ENCODE data around the gene TRIM72. TPM values are rescaled to one million over a fixed set of nuclear protein-coding genes. Genes with fewer than 3 reads are reported as not detected.
"Not testable (repeated sequence)": the region's sequence is repeated elsewhere in the genome, so short reads cannot be mapped to it uniquely, and the experiment has no call there.

The TRIM72 gene, protein sequence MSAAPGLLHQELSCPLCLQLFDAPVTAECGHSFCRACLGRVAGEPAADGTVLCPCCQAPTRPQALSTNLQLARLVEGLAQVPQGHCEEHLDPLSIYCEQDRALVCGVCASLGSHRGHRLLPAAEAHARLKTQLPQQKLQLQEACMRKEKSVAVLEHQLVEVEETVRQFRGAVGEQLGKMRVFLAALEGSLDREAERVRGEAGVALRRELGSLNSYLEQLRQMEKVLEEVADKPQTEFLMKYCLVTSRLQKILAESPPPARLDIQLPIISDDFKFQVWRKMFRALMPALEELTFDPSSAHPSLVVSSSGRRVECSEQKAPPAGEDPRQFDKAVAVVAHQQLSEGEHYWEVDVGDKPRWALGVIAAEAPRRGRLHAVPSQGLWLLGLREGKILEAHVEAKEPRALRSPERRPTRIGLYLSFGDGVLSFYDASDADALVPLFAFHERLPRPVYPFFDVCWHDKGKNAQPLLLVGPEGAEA
- not detected for total RNA-seq

DNA sequence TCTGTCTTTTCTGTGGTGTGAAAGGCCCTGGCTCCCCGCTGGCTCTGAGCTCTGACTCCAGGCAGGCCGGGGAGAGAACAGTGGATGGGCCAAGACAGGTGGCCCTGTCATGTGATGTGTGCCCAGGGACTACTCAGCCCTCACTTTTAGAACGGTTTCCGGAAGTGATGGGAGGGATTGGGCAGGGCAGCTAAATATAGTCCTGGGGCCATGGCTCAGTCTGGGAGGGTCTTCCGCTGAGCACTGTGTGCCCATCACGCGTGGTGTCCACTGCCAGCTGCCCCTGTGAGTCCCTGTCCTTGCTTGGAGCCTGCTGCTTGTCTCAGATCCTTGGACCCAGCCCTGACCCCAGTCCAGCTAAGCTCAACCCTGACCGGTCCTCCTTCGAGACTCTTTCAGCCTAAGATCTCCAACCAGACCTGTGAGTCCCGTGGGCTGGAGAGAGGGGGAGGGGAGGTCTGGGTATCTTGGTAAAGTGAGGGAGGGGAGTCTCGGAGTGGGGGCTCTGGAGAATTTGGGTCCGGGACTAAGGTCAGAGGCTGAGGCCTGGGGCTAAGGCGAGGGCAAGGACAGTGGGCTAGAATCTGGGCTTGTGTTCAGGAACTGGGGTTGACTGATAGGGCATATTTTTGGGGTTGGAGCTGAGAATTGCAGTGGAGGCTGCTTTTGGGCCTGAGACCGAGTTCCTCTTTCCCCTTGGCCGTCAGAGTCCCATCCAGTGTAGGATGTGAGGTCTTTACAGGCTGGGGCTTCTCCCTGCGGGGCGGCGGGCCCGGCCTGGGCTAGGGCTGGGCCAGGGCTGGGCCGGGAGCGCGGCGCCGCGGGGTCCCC lies at the start of gene TRIM72:
TRIM72 (plus strand) TSS at position 243 of the 831 bp plus-strand sequence. CDS start 620 bp downstream, outside the sequence.
- no peaks in the 10 kb centered on the region for H3K36me3 ChIP-seq
- H3K27me3 ChIP-seq: peaks cover 0 to 21% of the 10 kb centered on the region in 2 donors
- no peak for DNase-seq
- H3K27ac ChIP-seq: peak within 1 kb of the TSS in 1 of 4 donors; percentile 55
- H3K9me3 ChIP-seq: no peaks in the 10 kb centered on the region
- peak within 1 kb of the TSS; percentile 23 to 52 (median 44) for H3K4me3 ChIP-seq
- TF ChIP-seq POLR2A (IDR thresholded peaks at IDR 0.05): no peak
- TF ChIP-seq, protein P1, sequence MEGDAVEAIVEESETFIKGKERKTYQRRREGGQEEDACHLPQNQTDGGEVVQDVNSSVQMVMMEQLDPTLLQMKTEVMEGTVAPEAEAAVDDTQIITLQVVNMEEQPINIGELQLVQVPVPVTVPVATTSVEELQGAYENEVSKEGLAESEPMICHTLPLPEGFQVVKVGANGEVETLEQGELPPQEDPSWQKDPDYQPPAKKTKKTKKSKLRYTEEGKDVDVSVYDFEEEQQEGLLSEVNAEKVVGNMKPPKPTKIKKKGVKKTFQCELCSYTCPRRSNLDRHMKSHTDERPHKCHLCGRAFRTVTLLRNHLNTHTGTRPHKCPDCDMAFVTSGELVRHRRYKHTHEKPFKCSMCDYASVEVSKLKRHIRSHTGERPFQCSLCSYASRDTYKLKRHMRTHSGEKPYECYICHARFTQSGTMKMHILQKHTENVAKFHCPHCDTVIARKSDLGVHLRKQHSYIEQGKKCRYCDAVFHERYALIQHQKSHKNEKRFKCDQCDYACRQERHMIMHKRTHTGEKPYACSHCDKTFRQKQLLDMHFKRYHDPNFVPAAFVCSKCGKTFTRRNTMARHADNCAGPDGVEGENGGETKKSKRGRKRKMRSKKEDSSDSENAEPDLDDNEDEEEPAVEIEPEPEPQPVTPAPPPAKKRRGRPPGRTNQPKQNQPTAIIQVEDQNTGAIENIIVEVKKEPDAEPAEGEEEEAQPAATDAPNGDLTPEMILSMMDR (IDR thresholded peaks at IDR 0.05): no peak
- peaks cover 0 to 27% (median 22%) of the 10 kb centered on the region in 4 donors for H3K4me1 ChIP-seq

DNA sequence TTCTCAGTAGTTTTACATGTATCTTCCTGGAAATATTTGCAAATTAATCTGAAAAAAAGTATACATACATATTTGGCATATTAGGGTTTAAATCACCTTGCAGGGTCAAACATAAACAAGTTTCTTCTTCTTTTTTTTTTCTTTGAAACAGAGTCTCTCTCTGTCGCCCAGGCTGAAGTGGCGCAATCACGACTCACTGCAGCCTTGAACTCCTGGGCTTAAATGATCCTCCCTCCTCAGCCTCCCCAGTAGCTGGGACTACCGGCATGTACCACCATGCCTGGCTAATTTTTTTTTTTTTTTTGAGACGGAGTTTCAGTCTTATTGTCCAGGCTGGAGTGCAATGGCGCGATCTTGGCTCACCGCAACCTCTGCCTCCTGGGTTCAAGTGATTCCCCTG lies 46.6 kb upstream of the TRIM72 start:
- DNase-seq: no peak

DNA sequence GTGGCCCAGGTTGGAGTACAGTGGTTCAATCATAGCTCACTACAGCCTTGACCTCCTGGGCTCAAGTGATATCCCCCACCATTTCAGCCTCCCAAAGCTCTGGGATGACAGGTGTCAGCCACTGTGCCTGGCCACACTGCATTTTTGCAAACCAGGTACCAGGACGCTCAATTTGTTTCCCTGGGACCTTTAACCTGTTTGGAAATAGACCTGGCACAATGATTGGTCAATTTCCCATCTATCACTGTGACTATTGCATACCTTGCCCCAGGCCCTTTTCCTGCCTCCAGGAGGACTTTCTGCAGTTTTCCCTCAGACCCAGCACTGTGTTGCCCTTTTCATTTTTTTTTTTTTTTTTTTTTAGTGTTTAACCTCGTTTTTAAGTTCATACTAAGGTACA lies 45.1 kb upstream of the TRIM72 start:
- no peaks in the 10 kb centered on the region for H3K4me1 ChIP-seq
- no peaks in the 10 kb centered on the region for H3K36me3 ChIP-seq
- TF ChIP-seq POLR2A (IDR thresholded peaks at IDR 0.05): no peak
- TF ChIP-seq, protein P1 (IDR thresholded peaks at IDR 0.05): no peak
- DNase-seq: no peak
- H3K9me3 ChIP-seq: no peaks in the 10 kb centered on the region
- H3K27me3 ChIP-seq: no peaks in the 10 kb centered on the region
- no peak overlapping the region for H3K27ac ChIP-seq
- H3K4me3 ChIP-seq: no peak overlapping the region

More for the DNA sequence above, 46.6 kb upstream of the TRIM72 start:
- TF ChIP-seq, protein P1 (IDR thresholded peaks at IDR 0.05): no peak
- TF ChIP-seq POLR2A (IDR thresholded peaks at IDR 0.05): no peak
- Histone ChIP-seq H3K9me3 (no peaks in the 10 kb centered on the region), H3K36me3 (no peaks in the 10 kb centered on the region), H3K27ac (no peak overlapping the region), H3K4me3 (no peak overlapping the region), H3K27me3 (no peaks in the 10 kb centered on the region), H3K4me1 (no peaks in the 10 kb centered on the region)

DNA sequence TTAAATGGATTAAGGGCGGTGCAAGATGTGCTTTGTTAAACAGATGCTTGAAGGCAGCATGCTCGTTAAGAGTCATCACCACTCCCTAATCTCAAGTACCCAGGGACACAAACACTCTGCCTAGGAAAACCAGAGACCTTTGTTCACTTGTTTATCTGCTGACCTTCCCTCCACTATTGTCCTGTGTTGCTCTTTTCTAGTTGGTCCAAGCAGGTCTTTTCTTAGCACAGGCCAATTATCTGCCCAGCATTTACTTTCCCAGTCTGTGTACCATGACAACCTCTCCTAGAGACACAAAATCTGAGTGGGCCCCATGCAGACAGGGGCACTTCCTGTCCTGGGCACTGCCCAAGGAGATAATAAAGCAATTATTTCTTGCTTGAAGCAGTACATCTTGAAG lies 43.9 kb upstream of the TRIM72 start:
- H3K27me3 ChIP-seq, H3K4me3 ChIP-seq, H3K4me1 ChIP-seq, H3K36me3 ChIP-seq, H3K9me3 ChIP-seq, DNase-seq: not testable (repeated sequence)
- H3K27ac ChIP-seq: peak overlapping the region in 1 of 4 donors; percentile 50

DNA sequence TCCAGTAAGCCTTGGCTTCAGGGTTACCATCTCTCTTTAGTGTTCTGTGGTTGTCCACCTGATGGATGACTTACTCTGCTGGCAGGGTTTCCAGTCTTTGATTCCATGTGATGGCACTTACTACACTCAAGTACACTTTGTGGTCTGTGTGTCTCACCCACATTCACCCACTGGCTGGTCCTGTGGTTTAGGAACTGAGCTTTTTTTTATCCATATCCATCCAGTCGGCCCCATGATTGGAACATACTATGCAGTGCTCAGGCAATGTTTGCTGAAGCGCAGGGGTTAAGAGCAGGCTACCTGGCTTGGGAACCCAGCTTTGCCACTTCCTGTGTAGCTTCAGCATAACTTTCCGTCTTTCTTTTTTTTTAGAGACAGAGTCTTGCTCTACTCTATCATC lies 36.8 kb upstream of the TRIM72 start:
- Histone ChIP-seq H3K27me3 (no peaks in the 10 kb centered on the region), H3K4me3 (no peak overlapping the region), H3K27ac (peak overlapping the region in 1 of 4 donors; percentile 66), H3K9me3 (no peaks in the 10 kb centered on the region), H3K36me3 (no peaks in the 10 kb centered on the region), H3K4me1 (peaks cover 0 to 18% (median 7%) of the 10 kb centered on the region in 4 donors)
- peak in 2 of 3 donors; percentile 50 to 61 for DNase-seq
- TF ChIP-seq POLR2A (IDR thresholded peaks at IDR 0.05): no peak
- TF ChIP-seq, protein P1 (IDR thresholded peaks at IDR 0.05): no peak

All from Peyer's patch (tissue), 4 donors.